ENCODE data around the gene CTBP1. TPM values are rescaled to one million over a fixed set of nuclear protein-coding genes. Genes with fewer than 3 reads are reported as not detected.

Gene CTBP1
- total and polyA plus RNA-seq, 9 of the 15 experiments (the other 6 are each of a cell fraction or from before 2014, with no cell fraction given): 14.5 to 162 (median 68.2) TPM

GRCh38 chr4:1167244-1167949 lies 81.5 kb downstream of the CTBP1 start (continued):
- TF ChIP-seq ZNF398 (CRISPR knock-in tag; IDR thresholded peaks at IDR 0.05) (no peak), JUN (IDR thresholded peaks at IDR 0.05; ENCODE audit: borderline replicate concordance, low read depth, low read length) (no peak), JUN (CRISPR knock-in tag; IDR thresholded peaks at IDR 0.05; ENCODE audit: borderline replicate concordance) (0 out of 2 replicates have a peak, but pooled peaks have one; percentile 33), IRF9 (tag; IDR thresholded peaks at IDR 0.05) (no peak), ZNF785 (CRISPR knock-in tag; IDR thresholded peaks at IDR 0.05) (no peak), NRF1 (conservative IDR thresholded peaks at IDR 0.05 in 1 of 2, IDR thresholded peaks at IDR 0.05 in 1 of 2) (peak; percentile 86 to 88), BMI1 (IDR thresholded peaks at IDR 0.05; ENCODE audit: low read length) (no peak), MGA (IDR thresholded peaks at IDR 0.05) (peak; percentile 91), LCOR (CRISPR knock-in tag; IDR thresholded peaks at IDR 0.05) (peak; percentile 75), ATF3 (IDR thresholded peaks at IDR 0.05) (no peak), ATF3 (CRISPR knock-in tag; conservative IDR thresholded peaks at IDR 0.05) (no peak)

Measured in K562 (cell line).